H7 (cell line): Measurements from ENCODE around the gene CORO6. TPM values are rescaled to one million over a fixed set of nuclear protein-coding genes. Genes with fewer than 3 reads are reported as not detected.

Source experiments
- DNase-seq: peaks from one replicate; pipeline ENCODE4 v3.0.0; 2012
- H3K27me3 ChIP-seq: 2 replicates; pipeline ENCODE4 v1.6.0; 2011; ENCODE audit warnings: mild to moderate bottlenecking, low read length; ENCODE audit not compliant: control insufficient read depth, insufficient read depth
- H3K36me3 ChIP-seq: replicated peaks from 2 replicates; pipeline ENCODE4 v1.5.1; 2011; ENCODE audit warnings: low read length; ENCODE audit not compliant: control insufficient read depth, insufficient read depth
- H3K4me3 ChIP-seq: 2 replicates; pipeline ENCODE4 v1.5.1; 2011; ENCODE audit warnings: low read depth, mild to moderate bottlenecking, control low read depth, low read length, moderate library complexity; ENCODE audit not compliant: insufficient read depth
- total RNA-seq: library from RNA; depleted of rRNA; stranded (reverse); fragments of >200 nt; shearing (Covaris generic); gene quantifications from 2 replicates; pipeline ENCODE4 v1.2.3, GENCODE V29; 2014; rRNA removed

The CORO6 gene
- total RNA-seq, 1 experiment from 2014 or later = 3.9 TPM

DNA sequence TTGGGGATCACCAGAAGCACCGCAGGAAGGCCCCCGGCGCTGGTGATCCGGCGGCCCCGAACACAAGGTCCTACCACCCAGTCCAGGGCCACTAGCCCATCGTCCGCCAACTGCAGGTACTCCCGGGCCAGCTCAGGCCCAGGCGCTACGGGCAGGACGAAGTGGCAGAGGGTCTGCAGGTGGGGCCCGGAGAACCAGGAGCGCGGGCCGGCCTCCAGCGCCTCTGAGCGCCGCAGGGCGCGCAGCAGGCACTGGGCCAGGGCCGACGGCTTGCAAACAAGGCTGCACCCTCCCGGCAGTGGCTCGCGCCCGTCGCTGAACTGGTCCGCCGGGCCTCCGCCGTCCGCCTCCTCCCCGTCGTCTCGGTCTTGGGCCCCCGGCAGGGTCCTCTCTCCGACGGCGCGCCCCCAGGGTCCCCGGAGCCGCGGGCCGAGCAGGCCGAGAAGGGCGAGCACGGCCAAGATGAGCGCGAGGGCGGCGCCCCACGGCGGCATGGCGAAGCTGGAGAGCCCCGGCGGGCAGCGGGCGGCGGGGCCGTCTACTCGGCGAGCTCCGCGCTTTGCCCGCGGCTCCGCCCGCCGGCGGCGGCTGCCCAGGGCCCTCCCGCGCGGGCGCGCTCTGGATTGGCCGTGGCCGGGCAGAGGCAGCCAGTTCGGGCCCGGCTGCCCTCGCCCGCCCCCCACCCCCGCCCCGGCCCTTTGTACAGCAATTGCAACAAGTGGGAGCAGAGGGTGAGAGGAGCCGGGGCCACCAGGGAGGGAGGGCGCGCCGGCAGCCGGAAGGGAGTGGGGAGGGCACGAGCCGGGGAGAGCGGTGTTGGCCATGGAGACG lies 56.0 kb downstream of the CORO6 start, which contains the start of gene ABHD15:
Gene ABHD15, minus strand, starts transcription at position 565 of the 831 bp plus-strand sequence. Its CDS starts 71 bp downstream, at position 494.
- Histone ChIP-seq H3K4me3 (peak within 1 kb of the TSS; percentile 67), H3K27me3 (peaks cover 32% of the 10 kb centered on the region), H3K36me3 (no peaks in the 10 kb centered on the region; the same call in 1 of the 2 replicates)
- peak; percentile 92 for DNase-seq

DNA sequence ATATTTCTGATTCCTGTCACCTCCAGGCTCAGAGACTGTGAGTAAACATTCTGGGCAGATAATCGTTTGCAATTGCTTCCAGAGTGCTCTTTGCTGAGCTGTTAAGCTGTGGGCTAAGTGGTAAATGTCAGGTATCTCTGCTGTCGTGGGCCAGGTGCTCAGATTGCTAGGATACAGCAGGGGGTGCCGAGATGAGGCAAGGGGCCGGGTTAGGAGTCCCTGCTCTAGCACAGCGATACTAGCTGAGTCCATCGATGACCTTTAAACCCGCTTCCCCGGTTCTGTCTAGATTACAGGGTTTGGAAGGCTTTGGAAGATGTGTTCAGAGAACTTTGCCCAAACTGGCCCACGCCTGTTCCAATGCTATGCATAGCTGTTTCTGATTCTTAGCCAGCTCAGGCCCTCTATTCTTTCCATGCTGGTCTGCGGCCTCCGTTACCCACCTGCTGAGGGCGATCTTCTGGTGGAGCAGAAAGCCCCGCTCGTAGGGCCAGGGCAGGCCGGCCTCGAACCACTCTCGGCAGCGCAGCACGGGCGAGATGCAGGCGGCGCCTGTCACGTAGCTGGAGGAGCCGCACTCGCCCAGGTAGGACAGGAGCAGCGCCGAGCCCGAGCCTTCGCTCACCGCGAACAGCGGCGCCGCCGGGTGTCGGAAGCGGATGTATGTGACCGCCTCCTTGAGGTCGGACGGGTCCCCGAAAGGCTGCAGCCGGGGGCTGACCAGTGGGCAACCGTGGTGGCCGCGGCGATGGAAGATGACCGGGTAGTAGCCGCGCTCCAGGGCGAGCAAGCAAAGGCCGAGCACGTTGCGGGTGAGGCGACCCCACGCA lies 56.9 kb downstream of the CORO6 start:
- Histone ChIP-seq H3K36me3 (no peaks in the 10 kb centered on the region; the same call in 1 of the 2 replicates), H3K27me3 (peaks cover 32% of the 10 kb centered on the region)
- peak; percentile 90 for DNase-seq

More for the DNA sequence above, 56.9 kb downstream of the CORO6 start:
- peak overlapping the region; percentile 67 for H3K4me3 ChIP-seq

Other genes starting within 250 kb of the CORO6 start
- gene TAOK1, start 232.5 kb downstream of the CORO6 start, total RNA-seq = 27.4 and 51.0 TPM in 2 replicates
- 1.7 TPM in 2 replicates for gene ABHD15, start 55.9 kb downstream of the CORO6 start, total RNA-seq
- gene TP53I13, start 54.2 kb downstream of the CORO6 start, total RNA-seq = 42.9 and 45.8 TPM in 2 replicates
- gene GIT1, start 33.3 kb downstream of the CORO6 start, total RNA-seq = 40.3 and 46.1 TPM in 2 replicates
- 11.1 and 11.9 TPM in 2 replicates for gene ANKRD13B, start 29.8 kb downstream of the CORO6 start, total RNA-seq